DMS53 (cell line): ENCODE data around the gene PPIL3.
"Not testable (repeated sequence)": the region's sequence is repeated elsewhere in the genome, so short reads cannot be mapped to it uniquely, and the experiment has no call there.

Experiments used
- DNase-seq: peaks from one replicate; lab custom pipeline; 2025; lab: John Stamatoyannopoulos, UW

PPIL3 gene

DNA sequence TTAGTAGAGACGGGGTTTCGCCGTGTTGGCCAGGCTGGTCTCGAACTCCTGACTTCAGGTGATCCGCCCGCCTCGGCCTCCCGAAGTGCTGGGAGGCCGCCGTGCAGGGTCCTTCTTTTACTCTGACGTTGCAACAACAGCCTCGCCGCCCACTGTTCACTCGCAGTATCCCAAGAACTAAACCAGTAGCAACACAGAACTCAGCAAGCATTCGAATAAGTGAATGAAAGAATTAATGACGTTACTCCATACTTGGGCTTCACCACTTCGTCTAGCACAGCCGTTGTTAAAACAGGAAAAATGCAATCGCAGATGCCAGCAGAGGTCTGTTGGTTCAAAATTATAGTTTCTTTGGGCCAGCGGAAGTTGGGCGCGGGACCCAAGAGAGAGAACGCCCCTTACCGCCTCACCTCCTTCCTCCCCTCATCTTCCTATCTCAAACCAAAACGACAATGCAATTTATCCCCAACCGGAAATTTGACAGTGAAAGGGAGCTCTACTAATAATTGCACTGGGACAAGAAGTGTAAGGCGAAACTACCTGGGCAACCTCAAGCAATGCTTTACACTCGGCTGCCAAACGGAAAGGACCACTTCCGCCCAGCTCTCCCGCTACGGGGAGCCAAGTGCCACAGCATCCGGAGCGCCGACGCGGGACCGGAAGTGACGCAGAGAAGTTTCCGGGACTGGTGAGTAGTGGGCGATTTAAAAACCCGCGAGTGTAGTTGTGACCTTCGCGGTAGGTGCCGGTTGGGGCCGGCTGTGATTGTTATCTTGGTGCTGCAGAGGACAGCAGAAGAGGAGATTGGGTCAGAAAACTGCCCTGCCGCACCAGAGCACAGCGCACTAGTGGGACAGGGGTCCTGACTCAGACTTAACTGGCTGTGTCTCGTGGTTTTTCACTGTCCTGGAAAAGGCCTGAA is at the start of gene PPIL3, which contains the start of gene NIF3L1:
PPIL3 (minus strand) TSS at position 374 of the 922 bp plus-strand sequence. CDS start 1,462 bp downstream, outside the sequence.
NIF3L1 (plus strand) TSS at position 668 of the 922 bp plus-strand sequence. CDS start 2,573 bp downstream, outside the sequence.
- peak; percentile 100 for DNase-seq

DNA sequence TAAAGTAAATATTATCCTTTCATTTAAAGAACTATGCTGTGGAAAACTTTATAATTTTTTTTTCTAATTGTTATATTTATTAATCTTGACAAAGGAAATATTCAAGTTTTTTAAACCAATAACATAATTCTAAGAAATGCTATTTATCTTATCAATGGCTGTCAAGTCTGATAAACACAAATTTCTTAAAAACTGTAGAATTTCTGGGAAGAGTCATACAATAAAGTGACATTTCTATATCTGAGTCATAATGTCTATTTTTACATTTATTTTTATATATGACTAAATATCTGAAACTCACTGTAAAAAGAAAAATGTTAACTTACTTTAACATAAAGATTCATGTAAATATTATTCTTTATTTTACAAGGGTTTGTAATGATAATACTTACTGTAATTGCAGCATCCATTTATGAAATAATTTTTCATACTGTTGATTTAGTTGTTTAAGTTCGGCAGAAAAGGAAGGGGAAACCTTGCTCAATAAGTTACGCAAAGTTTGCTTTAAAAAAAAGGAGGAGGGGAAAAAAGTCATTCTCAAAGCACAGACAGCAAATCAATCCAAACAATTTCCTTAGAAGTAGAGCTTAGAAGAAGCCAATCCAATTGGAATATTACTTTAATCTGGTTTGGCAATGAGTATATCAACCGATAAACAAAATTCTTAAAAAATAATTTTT is 42.2 kb upstream of the PPIL3 start:
- no peak for DNase-seq

DNA sequence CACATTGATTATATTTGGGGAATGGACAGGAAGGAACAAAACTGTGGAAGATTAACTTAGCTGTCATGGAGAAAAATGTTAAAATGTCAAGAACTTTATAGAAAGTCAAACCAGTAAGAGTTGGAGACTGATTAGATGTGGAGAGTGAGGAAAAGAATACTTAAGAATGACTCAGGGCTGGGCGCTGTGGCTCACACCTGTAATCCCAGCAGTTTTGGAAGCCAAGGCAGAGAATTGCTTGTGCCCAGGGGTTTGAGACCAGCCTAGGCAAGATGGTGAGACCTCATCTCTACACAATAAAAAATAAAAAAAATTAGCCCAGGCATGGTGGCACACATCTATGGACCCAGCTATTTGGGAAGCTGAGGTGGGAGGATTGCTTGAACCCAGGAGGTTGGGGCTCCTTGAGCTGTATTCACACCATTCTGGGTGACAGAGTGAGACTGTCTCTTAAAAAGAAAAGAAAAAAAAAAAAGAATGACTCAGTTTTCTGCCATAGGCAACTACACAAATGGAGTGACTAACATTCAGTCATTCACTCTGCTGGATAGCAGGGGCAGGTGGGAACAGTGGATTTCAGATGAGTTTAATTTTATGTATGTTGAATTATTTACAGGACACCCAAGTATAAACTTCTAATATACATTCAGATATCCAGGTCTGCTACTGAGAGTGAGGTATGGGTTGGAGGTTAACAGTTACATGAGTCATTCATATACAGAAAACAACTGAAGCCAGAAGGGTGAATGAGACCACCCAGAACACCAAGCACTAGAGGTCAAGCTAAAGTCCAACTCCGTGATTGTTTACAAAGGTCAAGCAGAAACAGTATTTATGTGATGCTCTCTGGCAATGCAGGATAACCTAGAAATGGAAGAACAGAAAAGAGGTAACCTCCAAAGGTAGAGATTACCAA is 40.7 kb upstream of the PPIL3 start:
- DNase-seq, result no peak

DNA sequence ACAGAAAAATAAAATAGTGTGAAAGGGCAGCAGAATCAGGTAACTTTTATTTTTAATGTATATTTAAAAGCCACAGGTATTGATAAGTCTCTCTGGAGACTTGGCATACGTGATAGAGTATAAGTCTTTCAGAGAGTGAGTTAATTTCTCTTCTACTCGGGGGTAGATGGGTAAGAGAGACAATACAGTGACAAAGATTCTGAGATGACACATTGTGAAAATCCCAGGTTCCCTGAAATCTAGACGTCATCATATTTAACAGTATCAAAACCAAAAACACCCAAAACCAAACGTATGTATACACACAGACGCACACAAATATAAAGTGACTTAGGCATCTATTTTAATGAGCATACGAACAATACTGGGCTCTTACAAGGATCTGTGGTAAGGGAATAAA is 33.6 kb upstream of the PPIL3 start:
- DNase-seq, result no peak

DNA sequence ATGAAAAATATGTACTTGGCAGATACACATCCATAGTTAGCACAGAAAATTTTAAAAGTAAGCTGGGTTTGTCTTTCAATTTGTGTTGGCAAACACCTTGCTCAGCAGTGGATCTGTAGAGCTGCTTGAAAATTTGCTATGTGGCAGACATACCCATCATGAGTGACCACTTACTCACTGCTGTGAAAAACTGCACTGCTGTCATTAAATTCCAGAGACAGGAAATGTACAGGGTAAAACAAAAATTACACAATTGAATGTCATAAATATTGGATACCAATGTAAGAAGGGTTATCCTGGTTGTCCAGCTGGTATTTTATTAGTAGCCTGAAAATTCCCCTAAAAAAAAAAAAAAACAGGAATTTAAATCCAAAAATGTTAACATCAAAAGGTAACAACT is 24.8 kb upstream of the PPIL3 start:
- DNase-seq, result no peak

DNA sequence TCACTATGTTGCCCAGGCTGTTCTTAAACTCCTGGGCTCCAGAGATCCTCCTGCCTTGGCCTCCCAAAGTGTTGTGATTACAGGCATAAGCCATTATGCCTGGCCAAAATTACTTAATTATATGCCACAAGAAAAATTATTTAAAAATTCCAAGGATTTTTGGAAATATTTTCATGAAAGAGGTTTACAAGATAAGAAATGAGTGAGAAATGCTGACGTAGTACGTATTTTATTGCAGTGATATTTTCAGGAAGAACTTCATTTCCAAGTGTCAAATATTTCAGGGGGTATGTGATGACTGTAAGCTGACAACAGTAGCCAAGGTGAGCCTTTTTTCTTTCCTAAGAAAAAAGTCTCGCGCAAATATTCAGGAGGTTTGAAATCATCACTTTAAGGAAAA is 21.1 kb upstream of the PPIL3 start:
- DNase-seq, result no peak

DNA sequence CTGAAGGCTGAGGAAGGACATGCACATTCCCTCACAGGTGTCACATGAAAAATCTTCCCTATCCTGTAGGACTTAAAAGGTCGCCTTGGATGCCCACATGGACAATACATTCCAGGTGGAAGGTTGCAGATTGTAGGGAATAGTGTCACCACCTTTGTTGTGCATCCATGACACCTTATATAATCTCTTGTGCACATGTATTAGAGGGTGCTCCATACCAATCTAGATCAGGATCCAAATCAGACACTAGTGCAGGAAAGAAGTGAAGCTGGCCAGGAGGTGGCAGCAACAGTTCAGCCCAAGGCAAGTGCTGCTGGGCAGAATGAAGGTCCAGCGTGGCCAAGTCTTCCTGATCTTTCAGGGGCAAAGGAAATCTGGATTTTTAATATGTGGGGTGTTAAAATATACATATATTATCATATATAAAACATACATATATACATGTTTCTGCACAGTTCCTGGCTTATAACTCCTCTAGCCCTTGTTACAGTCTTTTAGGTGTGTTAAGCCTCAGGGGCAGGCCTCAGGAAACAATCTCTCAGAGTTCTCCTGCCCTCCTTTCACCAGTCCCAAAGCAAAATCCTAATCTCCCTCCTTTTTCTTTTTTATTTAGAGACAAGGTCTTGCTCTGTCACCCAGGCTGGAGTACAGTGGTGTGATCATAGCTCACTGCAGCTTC is 16.9 kb upstream of the PPIL3 start:
- peak; percentile 87 for DNase-seq

DNA sequence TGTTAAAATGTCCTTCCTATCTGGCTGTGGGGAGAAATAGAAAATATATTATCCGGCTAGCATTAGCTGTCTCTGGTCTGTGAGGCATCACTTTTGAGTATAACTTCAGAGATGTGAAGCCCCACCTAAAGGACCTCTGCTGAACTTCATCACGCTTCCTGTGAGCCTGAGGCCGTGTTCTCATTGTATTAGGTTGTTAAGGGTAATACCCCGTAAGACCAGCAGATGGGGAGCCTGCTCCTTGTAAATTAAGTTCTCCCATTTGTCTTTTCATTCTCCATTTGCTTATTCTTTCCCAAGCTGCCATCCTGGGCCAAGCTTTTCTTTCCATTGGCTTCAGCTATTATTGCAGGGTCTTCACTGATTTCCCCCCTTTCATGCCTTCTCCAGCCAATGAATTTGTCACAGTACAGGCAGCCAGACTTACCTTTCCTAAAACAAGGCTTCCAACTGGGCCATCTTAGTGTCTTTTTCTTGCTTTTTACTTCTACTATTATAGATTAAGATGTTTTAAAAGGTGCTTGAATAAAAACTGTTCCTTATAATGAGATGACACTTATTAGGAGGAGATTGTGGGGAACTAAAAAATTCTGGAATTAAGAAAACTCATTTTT is 12.7 kb upstream of the PPIL3 start:
- peak; percentile 95 for DNase-seq

DNA sequence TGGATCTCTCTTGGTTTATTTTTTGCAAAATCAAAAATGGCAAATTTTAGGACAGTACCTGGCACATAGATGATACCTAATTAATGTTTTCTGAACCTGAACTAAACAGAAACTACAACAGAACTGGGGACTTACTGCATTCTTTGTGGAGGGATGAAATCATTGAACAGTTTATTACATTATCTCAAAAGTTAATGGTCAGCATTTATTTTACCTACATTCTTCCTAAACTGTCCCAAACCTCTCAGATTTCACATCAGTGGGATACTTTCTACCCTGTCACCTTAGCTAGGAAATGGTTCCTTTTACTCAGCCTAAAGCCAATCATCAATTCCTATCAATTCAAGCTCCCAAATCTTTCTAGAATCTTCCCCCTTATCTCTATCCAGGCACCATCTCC is 10.6 kb upstream of the PPIL3 start:
- DNase-seq, result no peak

DNA sequence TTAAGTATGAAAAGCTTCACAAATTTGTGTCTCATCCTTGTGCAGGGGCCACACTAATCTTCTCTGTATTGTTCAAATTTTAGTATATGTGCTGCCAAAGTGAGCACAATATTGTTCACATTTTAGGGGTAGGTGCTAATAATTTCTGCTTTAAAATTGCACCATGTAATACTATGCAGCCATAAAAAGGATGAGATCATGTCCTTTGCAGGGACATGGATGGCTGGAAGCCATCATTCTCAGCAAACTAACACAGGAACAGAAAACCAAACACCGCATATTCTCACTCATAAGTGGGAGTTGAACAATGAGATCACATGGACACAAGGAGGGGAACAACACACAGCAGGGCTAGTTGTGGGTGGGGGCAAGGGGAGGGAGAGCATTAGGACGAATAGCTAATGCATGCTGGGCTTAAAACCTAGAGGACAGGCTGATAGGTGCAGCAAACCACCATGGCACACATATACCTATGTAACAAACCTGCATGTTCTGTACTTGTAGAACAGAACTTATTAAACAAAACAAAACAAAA is 7.1 kb downstream of the PPIL3 start:
- not testable (repeated sequence) for DNase-seq

DNA sequence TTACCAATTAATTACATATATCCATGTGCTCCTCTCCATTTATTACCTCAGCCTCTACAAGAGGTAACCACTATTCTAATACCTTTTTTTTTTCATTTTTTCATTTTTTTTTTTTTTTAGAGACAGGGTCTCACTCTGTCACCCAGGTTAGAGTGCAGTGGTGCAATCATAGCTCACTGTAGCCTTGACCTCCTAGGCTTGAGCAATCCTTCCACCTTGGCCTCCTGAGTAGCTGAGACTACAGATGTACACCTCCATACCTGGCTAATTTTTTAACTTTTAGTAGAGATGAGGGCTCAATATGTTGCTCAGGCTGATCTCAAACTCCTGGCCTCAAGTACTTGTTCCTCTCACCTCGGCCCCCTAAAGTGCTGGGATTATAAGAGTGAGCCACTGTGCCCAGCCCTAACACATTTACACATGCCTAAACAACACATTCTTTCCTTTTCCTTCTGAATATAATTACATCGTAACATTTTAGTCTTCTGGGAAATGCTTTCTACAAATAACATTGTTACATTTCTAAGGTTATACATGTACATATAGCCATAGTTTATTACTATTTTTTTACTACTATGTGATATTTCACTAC is 10.5 kb downstream of the PPIL3 start:
- no peak for DNase-seq

DNA sequence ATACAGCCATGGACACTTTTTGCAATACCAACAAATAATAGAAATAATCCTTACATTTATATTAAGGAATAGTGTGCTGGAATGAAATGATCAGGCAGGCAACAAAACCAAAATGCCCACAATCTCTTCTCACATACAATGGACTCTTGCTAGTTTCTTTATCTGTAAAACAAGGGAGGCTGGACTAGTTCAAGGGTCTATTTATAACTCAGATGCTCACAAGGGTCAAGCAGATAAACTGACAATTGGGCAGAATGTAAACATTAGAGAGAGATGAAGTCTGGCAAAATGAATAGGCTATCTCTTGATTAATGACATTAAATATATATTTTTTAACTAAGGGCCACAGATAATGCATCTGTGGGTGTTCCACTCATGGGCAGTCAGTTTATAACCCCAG is 11.4 kb downstream of the PPIL3 start:
- DNase-seq, result no peak

DNA sequence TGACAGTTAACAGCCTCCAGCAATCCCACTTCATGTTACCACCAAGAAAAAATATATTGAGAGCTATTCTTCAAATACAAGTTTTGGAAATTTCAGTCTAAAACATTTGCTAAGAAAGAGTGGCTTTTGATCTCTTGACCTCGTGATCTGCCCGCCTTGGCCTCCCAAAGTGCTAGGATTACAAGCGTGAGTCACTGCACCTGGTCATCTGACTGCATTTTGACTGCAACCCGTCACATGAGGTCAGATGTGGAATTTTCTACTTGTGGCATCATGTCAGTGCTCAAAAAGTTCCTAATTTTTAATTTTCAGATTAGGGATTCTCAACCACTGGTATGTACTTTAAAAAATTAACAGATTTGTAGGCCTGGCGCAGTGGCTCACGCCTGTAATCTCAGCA is 15.3 kb downstream of the PPIL3 start:
- no peak for DNase-seq

DNA sequence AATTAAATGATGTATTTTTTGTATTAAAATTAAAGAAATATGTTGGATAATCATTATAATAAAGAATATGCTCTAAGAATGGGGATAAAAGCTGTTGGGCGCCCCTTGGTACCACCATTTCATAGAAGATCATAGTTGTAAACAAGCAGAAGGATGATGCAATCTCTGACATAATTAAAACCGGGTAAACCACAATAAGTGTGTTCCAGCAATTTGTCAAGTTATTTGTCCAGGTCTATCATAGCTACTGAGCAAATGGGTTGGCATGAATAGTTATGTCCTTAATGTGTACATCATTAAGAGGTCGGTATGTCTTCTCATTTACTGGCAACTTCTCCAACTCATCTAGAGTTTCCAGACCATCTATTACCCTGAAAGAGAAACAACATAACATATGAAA is 17.7 kb downstream of the PPIL3 start:
- DNase-seq, result no peak

DNA sequence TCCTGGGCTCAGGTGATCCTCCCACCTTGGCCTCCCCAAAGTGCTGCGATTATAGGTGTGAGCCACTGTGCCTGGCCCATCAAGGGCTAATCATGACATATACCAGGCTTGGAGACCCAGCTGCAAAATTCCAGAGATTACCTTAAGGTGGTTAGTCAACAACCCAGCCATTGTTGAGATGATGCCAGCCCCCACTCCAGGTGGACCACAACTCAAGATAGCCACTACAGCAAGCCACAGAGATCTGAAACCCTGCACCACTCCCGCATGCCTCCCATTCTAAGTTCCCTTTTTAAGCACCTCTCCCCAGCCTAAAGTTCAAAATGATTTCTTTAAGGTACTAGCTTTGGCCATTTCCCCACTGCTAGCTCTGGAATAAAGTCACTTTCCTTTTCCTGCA is 19.9 kb downstream of the PPIL3 start:
- DNase-seq, result no peak

DNA sequence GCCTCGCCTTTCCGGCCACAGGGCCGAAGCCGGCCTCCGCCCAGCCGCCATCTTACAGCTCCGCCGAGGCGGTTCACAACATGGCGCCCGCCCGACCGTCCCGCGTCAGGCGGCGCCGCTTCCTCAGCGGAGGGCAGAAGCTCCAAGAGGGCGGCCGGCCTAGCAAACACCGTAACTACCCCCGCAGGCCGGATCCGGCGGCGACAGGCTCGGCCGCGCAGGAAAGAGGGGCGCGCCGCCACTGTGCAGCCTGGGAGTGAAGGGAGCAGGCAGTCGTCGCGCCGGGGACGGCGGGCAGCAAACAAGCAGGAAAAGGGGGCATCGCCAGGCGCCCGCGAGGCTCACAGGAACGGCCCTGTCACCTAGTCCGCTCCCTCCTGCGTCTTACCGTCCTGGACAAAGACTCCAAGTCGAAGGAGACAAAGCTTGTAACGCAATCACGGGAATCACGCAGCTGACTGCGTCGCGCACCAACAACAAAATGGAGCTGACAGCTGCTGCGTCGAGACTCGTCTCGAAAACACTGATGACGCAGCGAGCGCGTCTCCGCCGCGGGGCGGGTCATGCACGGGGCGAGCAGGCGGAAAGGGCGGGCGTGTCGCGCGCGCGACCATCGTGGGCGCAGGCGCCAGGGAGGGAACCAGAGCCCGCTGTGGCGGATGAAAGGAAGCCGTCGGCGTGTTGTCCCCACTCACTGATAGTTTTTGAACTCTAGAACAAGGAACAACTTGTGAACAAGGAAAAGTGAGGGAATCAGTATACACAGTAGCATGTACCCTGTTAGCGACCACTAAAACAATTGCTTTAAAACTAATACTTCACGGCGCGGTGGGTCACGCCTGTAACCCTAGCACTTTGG is 24.5 kb downstream of the PPIL3 start, which contains the start of gene CLK1:
CLK1 (minus strand) TSS at position 483 of the 859 bp plus-strand sequence. CDS start 2,796 bp downstream, outside the sequence.
- DNase-seq, result peak; percentile 99

DNA sequence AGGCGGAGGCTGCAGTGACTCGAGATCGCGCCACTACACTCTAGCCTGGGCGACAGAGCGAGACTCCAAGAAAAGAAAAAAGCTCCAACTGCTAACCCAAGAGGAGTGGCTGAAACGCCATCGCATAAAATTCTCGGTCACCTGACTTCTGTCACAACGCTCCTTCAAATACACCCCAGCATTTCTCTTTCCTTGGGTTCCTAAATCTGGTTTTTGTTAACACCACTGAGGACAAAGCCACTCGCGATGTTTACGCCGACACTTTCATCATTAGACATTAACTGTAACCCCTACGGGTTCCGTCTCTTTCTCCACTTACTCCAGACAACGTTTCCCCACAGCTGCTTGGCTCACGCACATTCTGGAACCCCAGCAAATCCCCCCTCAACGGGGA is 25.1 kb downstream of the PPIL3 start:
- peak; percentile 69 for DNase-seq

DNA sequence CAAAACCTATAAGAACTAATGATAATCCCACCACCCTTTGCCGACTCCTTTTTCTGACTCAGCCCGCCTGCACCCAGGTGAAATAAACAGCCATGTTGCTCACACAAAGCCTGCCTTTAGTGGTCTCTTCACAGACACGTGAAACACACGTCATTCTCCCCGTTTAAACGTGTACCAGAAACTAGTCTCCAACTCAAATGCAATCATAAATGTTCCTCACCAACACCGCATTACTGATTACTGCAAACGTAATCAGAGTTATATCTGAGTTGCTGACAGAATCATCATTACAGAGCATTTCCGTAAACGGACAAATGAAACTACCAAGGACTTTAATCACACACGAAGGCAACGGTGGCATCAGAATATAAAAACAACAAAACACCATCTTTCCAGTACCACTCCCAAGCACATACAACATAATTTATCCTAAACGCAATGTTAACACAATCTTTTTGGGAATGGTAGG is 26.3 kb downstream of the PPIL3 start:
- peak; percentile 64 for DNase-seq

DNA sequence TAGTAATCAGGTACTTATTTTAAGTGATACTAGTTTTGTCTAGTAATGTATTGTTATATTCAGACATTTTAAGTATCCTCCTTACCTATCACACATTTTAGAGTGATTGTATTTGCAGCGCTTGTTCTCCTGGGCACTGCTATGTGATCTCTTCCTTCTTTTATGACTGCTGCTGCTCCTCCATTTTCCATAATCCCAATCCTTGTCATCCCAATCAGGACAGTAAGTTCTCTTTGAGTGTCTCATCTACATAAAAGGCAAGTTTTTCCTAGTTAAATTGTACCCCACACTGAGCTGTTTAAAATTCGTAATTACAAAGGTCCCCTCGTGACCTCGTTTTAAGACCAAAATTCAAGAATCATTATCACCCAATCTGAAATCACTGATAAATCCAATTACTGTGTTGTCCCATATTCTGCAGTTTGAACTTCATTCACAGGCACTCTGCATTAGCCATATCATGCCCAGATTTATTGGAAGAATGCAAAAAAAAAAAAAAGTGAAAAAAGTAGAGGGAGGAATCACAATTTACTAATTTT is 27.2 kb downstream of the PPIL3 start:
- DNase-seq, result no peak
